Prostate gland (tissue), 2 donors: ENCODE results near the gene ATP6V0B. TPM values are rescaled to one million over a fixed set of nuclear protein-coding genes. Genes with fewer than 3 reads are reported as not detected.

ENCODE experiments used
- DNase-seq: peaks from one replicate; pipeline ENCODE4 v3.0.0-alpha.2; 2019; ENCODE audit warnings: low spot score
- H3K27ac ChIP-seq, 2 donors: fragments of 200-600 bp; sonication (generic); 2 replicates each; pipeline ENCODE4 v1.5.1; 2017 to 2019
- H3K27me3 ChIP-seq: fragments of 200-600 bp; sonication (generic); replicated peaks from 2 replicates; pipeline ENCODE4 v1.5.1; 2019; ENCODE audit not compliant: insufficient read depth
- H3K36me3 ChIP-seq, 2 donors: fragments of 200-600 bp; sonication (generic); 1 replicate in 1 of 2; 2 replicates in 1 of 2; pipeline versions ENCODE4 v1.5.1 to v1.8.1; 2017 to 2019
- H3K4me1 ChIP-seq: fragments of 200-600 bp; sonication (generic); replicated peaks from 2 replicates; pipeline ENCODE4 v1.5.1; 2019
- H3K4me3 ChIP-seq, 2 donors: fragments of 200-600 bp; sonication (generic); 2 replicates each; pipeline ENCODE4 v1.5.1; 2017 to 2019
- H3K9me3 ChIP-seq: fragments of 200-600 bp; sonication (generic); 2 replicates; pipeline ENCODE4 v1.5.1; 2017
- POLR2A ChIP-seq: fragments of 450-650 bp; IDR thresholded peaks from one replicate; pipeline ENCODE4 v1.6.1; 2016; ENCODE audit warnings: antibody characterized with exemption, mild to moderate bottlenecking
- POLR2AphosphoS5 ChIP-seq: sonication (generic); formaldehyde crosslinking; IDR thresholded peaks from one replicate; pipeline ENCODE4 v1.6.1; 2017; ENCODE audit warnings: antibody characterized with exemption
- WGBS: methylation state at CpG from one replicate; pipeline ENCODE4 v1.1.5; 2018; 5-methylcytosine and 5-hydroxymethylcytosine counted together
- intact Hi-C: fragments of 100-400 bp; cut with DNase I; formaldehyde crosslinking; loops from one replicate; pipeline ENCODE4 v1.14.2; 2022
- total RNA-seq, 2 donors: library from RNA; depleted of rRNA; stranded (reverse); fragments of >200 nt; gene quantifications; one replicate each; pipeline ENCODE4 v1.1.0, GENCODE V29; 2016
- TF ChIP-seq, protein P1 (sequence below), 4 experiments: fragments of 200-600 bp in 2 of 4; fragments of 450-650 bp in 2 of 4; sonication (generic) in 2 of 4; IDR thresholded peaks; 1 replicate in 3 of 4; 2 replicates in 1 of 4; pipeline ENCODE4 v1.5.1; 2016 to 2019; ENCODE audit warnings: antibody characterized with exemption in 4 of 4, mild to moderate bottlenecking in 2 of 4, moderate library complexity in 2 of 4

Gene ATP6V0B
- total RNA-seq, 2 donors from 2014 or later: 180 to 245 TPM

DNA sequence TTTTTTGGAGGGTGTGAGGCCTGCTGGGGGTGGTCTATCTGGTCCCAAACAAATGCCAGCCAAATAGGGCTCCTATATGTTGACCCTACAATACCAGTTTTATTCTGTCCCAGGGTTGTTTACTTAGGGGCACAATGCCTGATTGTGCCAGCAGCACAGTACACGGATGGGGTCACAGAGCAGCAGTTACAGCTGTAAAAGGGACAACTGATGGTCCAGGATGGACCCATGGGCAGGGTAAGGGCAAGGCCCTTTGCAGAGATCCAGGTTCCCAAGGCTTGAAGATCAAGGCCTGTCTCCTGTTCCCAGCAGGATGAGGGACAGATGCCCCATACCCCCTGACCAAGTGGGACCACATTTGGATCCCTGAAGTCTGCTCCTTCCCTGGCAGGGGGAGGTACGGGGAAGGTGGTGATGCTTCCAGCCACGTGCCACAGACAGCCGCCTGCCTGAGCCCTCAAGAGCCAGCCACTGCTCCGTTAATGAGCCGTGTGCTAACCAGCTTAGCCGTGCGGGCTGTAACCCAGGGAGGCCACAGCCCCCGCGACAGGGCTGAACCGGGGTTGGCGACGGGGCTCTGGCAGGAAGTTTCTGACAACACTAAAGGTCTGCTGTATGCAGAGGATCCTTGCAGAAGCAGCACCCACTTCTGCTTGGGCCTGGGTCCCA is 38.3 kb downstream of the ATP6V0B start:
- intact Hi-C loops: no loop called here
- no peaks in the 10 kb centered on the region for H3K9me3 ChIP-seq
- no peak overlapping the region for H3K27ac ChIP-seq
- H3K4me3 ChIP-seq: no peak overlapping the region
- no peaks in the 10 kb centered on the region for H3K27me3 ChIP-seq
- no peaks in the 10 kb centered on the region for H3K36me3 ChIP-seq
- DNase-seq: no peak
- no peaks in the 10 kb centered on the region for H3K4me1 ChIP-seq
- 63% methylated on average over 13 of the region's 13 CpGs for WGBS
- TF ChIP-seq, protein P1, sequence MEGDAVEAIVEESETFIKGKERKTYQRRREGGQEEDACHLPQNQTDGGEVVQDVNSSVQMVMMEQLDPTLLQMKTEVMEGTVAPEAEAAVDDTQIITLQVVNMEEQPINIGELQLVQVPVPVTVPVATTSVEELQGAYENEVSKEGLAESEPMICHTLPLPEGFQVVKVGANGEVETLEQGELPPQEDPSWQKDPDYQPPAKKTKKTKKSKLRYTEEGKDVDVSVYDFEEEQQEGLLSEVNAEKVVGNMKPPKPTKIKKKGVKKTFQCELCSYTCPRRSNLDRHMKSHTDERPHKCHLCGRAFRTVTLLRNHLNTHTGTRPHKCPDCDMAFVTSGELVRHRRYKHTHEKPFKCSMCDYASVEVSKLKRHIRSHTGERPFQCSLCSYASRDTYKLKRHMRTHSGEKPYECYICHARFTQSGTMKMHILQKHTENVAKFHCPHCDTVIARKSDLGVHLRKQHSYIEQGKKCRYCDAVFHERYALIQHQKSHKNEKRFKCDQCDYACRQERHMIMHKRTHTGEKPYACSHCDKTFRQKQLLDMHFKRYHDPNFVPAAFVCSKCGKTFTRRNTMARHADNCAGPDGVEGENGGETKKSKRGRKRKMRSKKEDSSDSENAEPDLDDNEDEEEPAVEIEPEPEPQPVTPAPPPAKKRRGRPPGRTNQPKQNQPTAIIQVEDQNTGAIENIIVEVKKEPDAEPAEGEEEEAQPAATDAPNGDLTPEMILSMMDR (IDR thresholded peaks at IDR 0.05): no peak
- TF ChIP-seq POLR2A: no peak
- no peak for TF ChIP-seq POLR2AphosphoS5

DNA sequence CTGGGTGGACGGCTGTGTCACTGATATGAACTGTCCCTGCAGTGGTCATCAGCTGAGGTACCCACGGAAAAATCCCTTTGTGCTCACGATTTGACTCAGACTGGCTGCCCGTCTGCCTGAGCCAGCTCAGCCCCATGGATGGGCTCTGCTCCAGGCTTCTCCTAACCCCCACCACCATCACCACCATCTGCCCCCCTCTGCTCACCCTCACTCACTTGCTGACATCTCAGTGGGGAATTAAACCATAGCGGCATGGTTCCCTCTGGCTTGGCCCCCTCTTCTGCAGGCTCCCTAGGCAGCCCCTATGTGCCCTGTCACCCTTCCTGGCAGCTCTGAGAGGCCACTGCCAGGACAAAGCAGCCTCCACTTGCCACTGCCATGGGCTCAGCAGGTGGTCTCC is 39.2 kb downstream of the ATP6V0B start:
- H3K4me3 ChIP-seq: no peak overlapping the region
- DNase-seq: no peak
- TF ChIP-seq, protein P1 (IDR thresholded peaks at IDR 0.05): no peak
- no peak for TF ChIP-seq POLR2A
- TF ChIP-seq POLR2AphosphoS5: no peak
- no peaks in the 10 kb centered on the region for H3K4me1 ChIP-seq
- intact Hi-C loops: no loop called here
- no peak overlapping the region for H3K27ac ChIP-seq
- H3K27me3 ChIP-seq: no peaks in the 10 kb centered on the region
- no peaks in the 10 kb centered on the region for H3K36me3 ChIP-seq
- 86% methylated on average over 5 of the region's 5 CpGs for WGBS
- no peaks in the 10 kb centered on the region for H3K9me3 ChIP-seq

DNA sequence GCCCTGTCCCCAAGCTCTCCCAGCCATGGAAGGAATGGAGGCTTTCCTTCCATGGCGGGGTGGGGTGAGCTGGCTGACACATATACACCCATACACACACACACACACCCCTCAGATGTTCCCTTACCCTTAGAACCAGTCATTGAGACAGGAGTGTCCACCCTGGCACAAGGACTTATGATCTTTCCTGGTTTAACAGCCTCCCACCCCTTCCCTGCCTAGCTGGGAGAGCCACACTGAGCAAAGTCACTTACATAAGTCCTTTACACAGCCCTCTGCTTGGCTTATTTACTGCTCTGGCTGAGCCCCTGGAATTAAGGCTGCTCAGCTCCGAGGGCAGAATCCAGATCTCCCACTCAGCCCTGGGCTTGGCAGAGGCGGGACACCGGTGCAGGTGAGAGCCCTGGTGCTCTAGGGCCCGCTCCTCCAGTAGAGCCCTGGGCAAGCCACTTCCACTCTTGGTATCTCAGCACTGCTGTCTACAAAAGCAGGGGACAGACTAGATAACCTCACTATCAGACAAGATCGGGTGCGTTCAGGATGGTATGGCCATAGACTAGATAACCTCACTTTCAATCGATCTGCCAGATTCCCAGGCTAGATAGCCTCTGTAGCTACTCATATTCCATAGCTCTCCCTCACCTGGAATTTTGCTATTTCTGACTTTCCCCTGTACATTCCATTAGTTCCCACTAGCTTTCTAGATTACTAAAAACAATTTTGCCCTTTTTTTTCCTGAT is 39.8 kb downstream of the ATP6V0B start:
- Histone ChIP-seq H3K9me3 (no peaks in the 10 kb centered on the region), H3K4me3 (no peak overlapping the region), H3K4me1 (no peaks in the 10 kb centered on the region), H3K27ac (no peak overlapping the region), H3K27me3 (no peaks in the 10 kb centered on the region), H3K36me3 (no peaks in the 10 kb centered on the region)
- TF ChIP-seq POLR2AphosphoS5: no peak
- TF ChIP-seq, protein P1 (IDR thresholded peaks at IDR 0.05): no peak
- TF ChIP-seq POLR2A: no peak
- DNase-seq: no peak
- WGBS: 76% methylated on average over 7 of the region's 8 CpGs
- intact Hi-C loops: no loop called here

DNA sequence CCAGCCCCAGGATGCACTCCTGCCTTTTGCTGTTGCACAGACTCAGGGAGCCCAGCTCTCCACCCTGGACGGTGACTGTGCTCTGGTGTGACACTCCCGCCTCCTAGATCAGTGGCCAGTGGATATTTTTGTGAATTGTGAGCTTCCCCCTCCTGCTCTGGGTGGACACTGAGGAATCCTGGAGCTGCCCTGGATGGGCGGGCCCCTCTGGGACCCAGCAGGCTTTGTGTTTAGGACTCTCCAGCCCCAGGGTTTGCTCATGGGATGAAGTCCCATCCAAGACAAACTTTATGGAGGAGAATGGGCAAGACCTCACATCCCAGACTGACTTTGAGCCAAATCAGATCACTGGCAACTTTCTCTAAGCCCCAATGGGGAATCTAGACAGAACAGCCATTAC is 40.4 kb downstream of the ATP6V0B start:
- TF ChIP-seq POLR2A (no peak), POLR2AphosphoS5 (no peak)
- TF ChIP-seq, protein P1 (IDR thresholded peaks at IDR 0.05): no peak
- 44% methylated on average over 3 of the region's 3 CpGs for WGBS
- intact Hi-C loops: no loop called here

More for the DNA sequence above, 40.4 kb downstream of the ATP6V0B start:
- H3K36me3 ChIP-seq: no peaks in the 10 kb centered on the region
- H3K27me3 ChIP-seq: no peaks in the 10 kb centered on the region
- no peak for DNase-seq
- H3K4me1 ChIP-seq: no peaks in the 10 kb centered on the region
- H3K9me3 ChIP-seq: no peaks in the 10 kb centered on the region
- no peak overlapping the region for H3K27ac ChIP-seq
- H3K4me3 ChIP-seq: no peak overlapping the region
